Heart left ventricle (tissue), 16 donors: ENCODE data around the gene RELL1. TPM values are rescaled to one million over a fixed set of nuclear protein-coding genes. Genes with fewer than 3 reads are reported as not detected.

Experiments
- ATAC-seq, 4 donors: fragments of 200-7000 bp; cut with Tn5 transposase; one replicate each; pipeline ENCODE4 v1.9.1; 2020 to 2022; ENCODE audit warnings: moderate library complexity in 4 of 4, mild to moderate bottlenecking in 3 of 4, moderate number of reproducible peaks in 1 of 4
- DNase-seq, 5 donors: peaks; one replicate each; pipeline ENCODE4 v3.0.0-alpha.2; 2020
- H3K27ac ChIP-seq, 12 donors: fragments of 200-600 bp; sonication (generic) in 4 of 12; one replicate each; pipeline versions ENCODE4 v1.5.0 to v1.8.0; 2016 to 2022; ENCODE audit warnings: mild to moderate bottlenecking in 2 of 12
- H3K27me3 ChIP-seq, 9 donors: fragments of 200-600 bp; sonication (generic) in 2 of 9; one replicate each; pipeline versions ENCODE4 v1.5.1 to v1.8.0; 2016 to 2022; ENCODE audit warnings: mild to moderate bottlenecking in 3 of 9
- H3K36me3 ChIP-seq, 9 donors: fragments of 200-600 bp; sonication (generic) in 2 of 9; one replicate each; pipeline versions ENCODE4 v1.5.0 to v1.8.0; 2018 to 2022; ENCODE audit warnings: mild to moderate bottlenecking in 2 of 9
- H3K4me1 ChIP-seq, 12 donors: fragments of 200-600 bp; sonication (generic) in 4 of 12; one replicate each; pipeline versions ENCODE4 v1.5.0 to v1.8.0; 2016 to 2022; ENCODE audit warnings: mild to moderate bottlenecking in 3 of 12
- H3K4me3 ChIP-seq, 12 donors: fragments of 200-600 bp; sonication (generic) in 4 of 12; one replicate each; pipeline versions ENCODE4 v1.5.0 to v1.8.0; 2017 to 2022; ENCODE audit warnings: mild to moderate bottlenecking in 9 of 12, moderate library complexity in 4 of 12
- H3K9me3 ChIP-seq, 12 donors: fragments of 200-600 bp; sonication (generic) in 4 of 12; one replicate each; pipeline versions ENCODE4 v1.5.0 to v1.8.0; 2016 to 2022; ENCODE audit warnings: mild to moderate bottlenecking in 1 of 12
- CTCF ChIP-seq, 12 donors: fragments of 200-600 bp; sonication (generic) in 4 of 12; IDR thresholded peaks; one replicate each; pipeline versions ENCODE4 v1.5.0 to v1.8.0; 2018 to 2022; ENCODE audit warnings: antibody characterized with exemption in 12 of 12, mild to moderate bottlenecking in 5 of 12
- POLR2A ChIP-seq, 2 donors: fragments of 450-650 bp; IDR thresholded peaks; one replicate each; pipeline ENCODE4 v1.6.1; 2017; ENCODE audit warnings: antibody characterized with exemption in 2 of 2, mild to moderate bottlenecking in 2 of 2, moderate library complexity in 2 of 2
- WGBS, 4 donors: extraction: QIAGEN DNeasy Blood & Tissue Kit in 2 of 4; methylation state at CpG; one replicate each; pipeline versions ENCODE4 v1.1.5 to v1.1.7; 2013 to 2018; 5-methylcytosine and 5-hydroxymethylcytosine counted together
- intact Hi-C, 10 donors: fragments of 100-400 bp; cut with DNase I; formaldehyde crosslinking; loops; one replicate each; pipeline versions ENCODE4 v1.11.1 to v1.14.2; 2022
- polyA plus RNA-seq, 2 donors: library from polyadenylated mRNA; stranded (reverse); fragments of 200-250 nt; gene quantifications; one replicate each; pipeline ENCODE4 v1.2.3, GENCODE V29; 2013
- total RNA-seq, 9 donors: library from RNA; depleted of rRNA in 2 of 9; stranded (reverse); fragments of >200 nt in 2 of 9; fragmentation: NEBNext Ultra II Directional in 3 of 9; extraction: Animal tissue kit (Norgen Biotek cat#: 25700) in 3 of 9; gene quantifications; one replicate each; pipeline versions ENCODE4 v1.1.0 to v1.2.4, GENCODE V29; 2016 to 2023
- donor health status: ischemic (EF 13 %, LVEDD 7.1; RV severe dilation, severe dysfunction).
- donor health status: healthy with polysubstance abuse.
- donor health status: DM: no; HTN: yes; CAD: no.
- donor health status: DM: no; HTN: no; CAD: no.
- donor health status: ischemic (EF 25% LVEDD 6.9; RV normal size, moderate dysfunction).
- donor health status: ischemic (EF 25% LVEDD 5.7; RV mildly dilated, moderate dysfunction).
- donor health status: healthy.
- donor health status: DM: yes; HTN: yes; CAD: no.
- donor health status: ischemic (EF 35%, LVEDD 5.7; RV mildly dilated, moderate dysfunction).
- donor health status: nonischemic (EF 11% LVEDD 7.7; RV severe dilation, severe dysfunction).
- donor health status: DM: yes; HTN: yes; CAD: no.
- donor health status: PGD.
- donor health status: ischemic (EF 29% LVEDD 5.4; RV normal size, mild dysfunction).
- donor health status: nonischemic (EF 23%, LVEDD 6.1; RV moderate dilation, normal function).

Gene RELL1
- total and polyA plus RNA-seq, 11 donors = 2.0 to 40.2 (median 25.2) TPM

GRCh38 chr4:37590016-37590415 is 96.2 kb downstream of the RELL1 start:
- no peaks in the 10 kb centered on the region for H3K27me3 ChIP-seq
- ATAC-seq = no peak
- TF ChIP-seq POLR2A (IDR thresholded peaks at IDR 0.05) = no peak
- TF ChIP-seq CTCF (IDR thresholded peaks at IDR 0.05) = no peak
- WGBS, 4 donors = 83 to 94% (median 93%) methylated on average over 6 of the region's 6 CpGs
- no peaks in the 10 kb centered on the region for H3K36me3 ChIP-seq
- intact Hi-C loops = no loop called here
- no peak overlapping the region for H3K27ac ChIP-seq
- DNase-seq = no peak
- H3K9me3 ChIP-seq = no peaks in the 10 kb centered on the region
- no peak overlapping the region for H3K4me3 ChIP-seq
- no peaks in the 10 kb centered on the region for H3K4me1 ChIP-seq

GRCh38 chr4:37588150-37588549 is 98.0 kb downstream of the RELL1 start:
- intact Hi-C loops = no loop called here
- ATAC-seq = no peak

GRCh38 chr4:37586194-37586593 is 100.0 kb downstream of the RELL1 start:
- no peaks in the 10 kb centered on the region for H3K4me1 ChIP-seq
- ATAC-seq = no peak
- H3K36me3 ChIP-seq = no peaks in the 10 kb centered on the region
- H3K4me3 ChIP-seq = no peak overlapping the region
- no peak overlapping the region for H3K27ac ChIP-seq
- DNase-seq = no peak
- peaks cover 0 to 9% (median 0%) of the 10 kb centered on the region in 12 donors for H3K9me3 ChIP-seq
- TF ChIP-seq CTCF (IDR thresholded peaks at IDR 0.05) (no peak), POLR2A (IDR thresholded peaks at IDR 0.05) (no peak)
- intact Hi-C loops = no loop called here
- H3K27me3 ChIP-seq = no peaks in the 10 kb centered on the region
- 45 to 76% (median 46%) methylated on average over 6 of the region's 6 CpGs for WGBS, 4 donors

More at GRCh38 chr4:37588150-37588549, 98.0 kb downstream of the RELL1 start:
- 82 to 95% (median 89%) methylated on average over 6 to 9 of the region's 9 CpGs for WGBS, 4 donors
- Histone ChIP-seq H3K9me3 (no peaks in the 10 kb centered on the region), H3K4me3 (no peak overlapping the region), H3K27me3 (no peaks in the 10 kb centered on the region), H3K4me1 (no peaks in the 10 kb centered on the region), H3K36me3 (no peaks in the 10 kb centered on the region), H3K27ac (no peak overlapping the region)
- TF ChIP-seq POLR2A (IDR thresholded peaks at IDR 0.05) = no peak
- TF ChIP-seq CTCF (IDR thresholded peaks at IDR 0.05) = no peak
- no peak for DNase-seq

- no peak for DNase-seq
- Histone ChIP-seq H3K36me3 (no peaks in the 10 kb centered on the region), H3K9me3 (peaks cover 0 to 24% (median 3%) of the 10 kb centered on the region in 12 donors), H3K27me3 (no peaks in the 10 kb centered on the region), H3K27ac (no peak overlapping the region), H3K4me1 (no peaks in the 10 kb centered on the region), H3K4me3 (no peak overlapping the region)
- WGBS, 4 donors = 78 to 88% (median 82%) methylated on average over 9 of the region's 9 CpGs
- ATAC-seq = no peak
- intact Hi-C loops = no loop called here
- TF ChIP-seq CTCF (IDR thresholded peaks at IDR 0.05) (no peak), POLR2A (IDR thresholded peaks at IDR 0.05) (no peak)
Measured at GRCh38 chr4:37584493-37585060, 101.6 kb downstream of the RELL1 start.
